Measurements from ENCODE around the gene CAND1.

- TF ChIP-seq YY1 (IDR thresholded peaks at IDR 0.05; ENCODE audit: insufficient read depth, insufficient read length), result no peak
- TF ChIP-seq ZNF274 (IDR thresholded peaks at IDR 0.05; ENCODE audit: low read depth, low read length), result no peak
- TF ChIP-seq SUZ12 (IDR thresholded peaks at IDR 0.05; ENCODE audit: extremely low read depth, insufficient read depth, insufficient read length), result no peak
These were observed 33.0 kb downstream of the CAND1 start for GRCh38 chr12:67302162-67302561.

Measured in NT2/D1 (cell line).